Measurements from ENCODE around the gene IBA57. TPM values are rescaled to one million over a fixed set of nuclear protein-coding genes. Genes with fewer than 3 reads are reported as not detected.

Gene IBA57
- total RNA-seq, 3 donors from 2014 or later = 11.5 to 12.9 (median 11.8) TPM

- intact Hi-C loops (cut with DNase I, micrococcal nuclease) = no loop called here
- H3K4me3 ChIP-seq = no peak overlapping the region
- no peaks in the 10 kb centered on the region for H3K9me3 ChIP-seq
- H3K36me3 ChIP-seq (ENCODE audit: low read depth) = no peaks in the 10 kb centered on the region
- H3K4me1 ChIP-seq (ENCODE audit: low read depth) = peaks cover 19% of the 10 kb centered on the region
- no peak for TF ChIP-seq CTCF (IDR thresholded peaks at IDR 0.05)
- ATAC-seq = no peak
- DNase-seq = no peak
These were observed 19.0 kb upstream of the IBA57 start for GRCh38 chr1:228146417-228147150.

GRCh38 chr1:228147151-228147693 is 18.4 kb upstream of the IBA57 start:
- TF ChIP-seq CTCF (IDR thresholded peaks at IDR 0.05) = no peak
- H3K36me3 ChIP-seq (ENCODE audit: low read depth) = no peaks in the 10 kb centered on the region
- no peaks in the 10 kb centered on the region for H3K9me3 ChIP-seq
- DNase-seq (no peak), ATAC-seq (no peak)
- peaks cover 12% of the 10 kb centered on the region for H3K4me1 ChIP-seq (ENCODE audit: low read depth)
- H3K4me3 ChIP-seq = no peak overlapping the region
- intact Hi-C loops (cut with DNase I, micrococcal nuclease) = no loop called here

GRCh38 chr1:228147768-228148167 is 17.8 kb upstream of the IBA57 start:
- Histone ChIP-seq H3K9me3 (no peaks in the 10 kb centered on the region), H3K4me3 (no peak overlapping the region), H3K36me3 (ENCODE audit: low read depth) (no peaks in the 10 kb centered on the region), H3K4me1 (ENCODE audit: low read depth) (peaks cover 7% of the 10 kb centered on the region)
- no peak for TF ChIP-seq CTCF (IDR thresholded peaks at IDR 0.05)
- ATAC-seq = no peak
- no peak for DNase-seq
- intact Hi-C loops (cut with DNase I, micrococcal nuclease) = no loop called here

GRCh38 chr1:228148196-228148861 is 17.3 kb upstream of the IBA57 start:
- Histone ChIP-seq H3K36me3 (ENCODE audit: low read depth) (no peaks in the 10 kb centered on the region), H3K4me1 (ENCODE audit: low read depth) (peaks cover 3% of the 10 kb centered on the region), H3K9me3 (no peaks in the 10 kb centered on the region), H3K4me3 (no peak overlapping the region)
- ATAC-seq (no peak), DNase-seq (no peak)
- TF ChIP-seq CTCF (IDR thresholded peaks at IDR 0.05) = no peak
- intact Hi-C loops (cut with DNase I, micrococcal nuclease) = no loop called here

- Histone ChIP-seq H3K4me1 (ENCODE audit: low read depth) (no peaks in the 10 kb centered on the region), H3K9me3 (no peaks in the 10 kb centered on the region), H3K36me3 (ENCODE audit: low read depth) (no peaks in the 10 kb centered on the region), H3K4me3 (no peak overlapping the region)
- peak in 1 of 3 donors; percentile 28 for DNase-seq
- intact Hi-C loops (cut with DNase I, micrococcal nuclease) = no loop called here
- no peak for ATAC-seq
- no peak for TF ChIP-seq CTCF (IDR thresholded peaks at IDR 0.05)
These were observed 16.6 kb upstream of the IBA57 start for GRCh38 chr1:228148935-228149405.

Measured in mucosa of descending colon (tissue), 3 donors.